Suprapubic skin (tissue), 4 donors: Measurements from ENCODE around the gene KCNJ6. TPM values are rescaled to one million over a fixed set of nuclear protein-coding genes. Genes with fewer than 3 reads are reported as not detected.

Experiments used
- DNase-seq, 2 donors: peaks; one replicate each; pipeline ENCODE4 v3.0.0-alpha.2; 2019; ENCODE audit warnings: low spot score in 2 of 2
- H3K27ac ChIP-seq: fragments of 200-600 bp; sonication (generic); one replicate; pipeline ENCODE4 v1.5.1; 2019
- H3K27me3 ChIP-seq: fragments of 200-600 bp; sonication (generic); one replicate; pipeline ENCODE4 v1.5.1; 2019
- H3K36me3 ChIP-seq: fragments of 200-600 bp; sonication (generic); one replicate; pipeline ENCODE4 v1.5.1; 2019
- H3K4me1 ChIP-seq: fragments of 200-600 bp; sonication (generic); one replicate; pipeline ENCODE4 v1.5.1; 2019
- H3K4me3 ChIP-seq: fragments of 200-600 bp; sonication (generic); one replicate; pipeline ENCODE4 v1.5.1; 2019; ENCODE audit warnings: mild to moderate bottlenecking
- H3K9me3 ChIP-seq: fragments of 200-600 bp; sonication (generic); one replicate; pipeline ENCODE4 v1.5.1; 2019
- EP300 ChIP-seq: sonication (generic); formaldehyde crosslinking; IDR thresholded peaks from one replicate; pipeline ENCODE4 v1.6.1; 2017; ENCODE audit warnings: antibody characterized with exemption
- POLR2A ChIP-seq, 2 donors: fragments of 450-650 bp; IDR thresholded peaks; one replicate each; pipeline ENCODE4 v1.6.1; 2017; ENCODE audit warnings: antibody characterized with exemption in 2 of 2, mild to moderate bottlenecking in 2 of 2, moderate library complexity in 2 of 2
- POLR2AphosphoS5 ChIP-seq, 3 donors: sonication (generic); formaldehyde crosslinking; IDR thresholded peaks; one replicate each; pipeline ENCODE4 v1.6.1; 2017; ENCODE audit warnings: antibody characterized with exemption in 3 of 3
- WGBS: methylation state at CpG from one replicate; pipeline ENCODE4 v1.1.5; 2018; 5-methylcytosine and 5-hydroxymethylcytosine counted together
- total RNA-seq, 4 donors: library from RNA; depleted of rRNA; stranded (reverse); fragments of >200 nt; gene quantifications; one replicate each; pipeline ENCODE4 v1.1.0, GENCODE V29; 2016
- TF ChIP-seq, protein P1 (sequence below), 2 donors: fragments of 200-600 bp in 1 of 2; fragments of 450-650 bp in 1 of 2; sonication (generic) in 1 of 2; IDR thresholded peaks; one replicate each; pipeline ENCODE4 v1.5.1; 2016 to 2019; ENCODE audit warnings: antibody characterized with exemption in 2 of 2, mild to moderate bottlenecking in 1 of 2, moderate library complexity in 1 of 2

KCNJ6 gene
- total RNA-seq, 4 donors from 2014 or later, result not detected

DNA sequence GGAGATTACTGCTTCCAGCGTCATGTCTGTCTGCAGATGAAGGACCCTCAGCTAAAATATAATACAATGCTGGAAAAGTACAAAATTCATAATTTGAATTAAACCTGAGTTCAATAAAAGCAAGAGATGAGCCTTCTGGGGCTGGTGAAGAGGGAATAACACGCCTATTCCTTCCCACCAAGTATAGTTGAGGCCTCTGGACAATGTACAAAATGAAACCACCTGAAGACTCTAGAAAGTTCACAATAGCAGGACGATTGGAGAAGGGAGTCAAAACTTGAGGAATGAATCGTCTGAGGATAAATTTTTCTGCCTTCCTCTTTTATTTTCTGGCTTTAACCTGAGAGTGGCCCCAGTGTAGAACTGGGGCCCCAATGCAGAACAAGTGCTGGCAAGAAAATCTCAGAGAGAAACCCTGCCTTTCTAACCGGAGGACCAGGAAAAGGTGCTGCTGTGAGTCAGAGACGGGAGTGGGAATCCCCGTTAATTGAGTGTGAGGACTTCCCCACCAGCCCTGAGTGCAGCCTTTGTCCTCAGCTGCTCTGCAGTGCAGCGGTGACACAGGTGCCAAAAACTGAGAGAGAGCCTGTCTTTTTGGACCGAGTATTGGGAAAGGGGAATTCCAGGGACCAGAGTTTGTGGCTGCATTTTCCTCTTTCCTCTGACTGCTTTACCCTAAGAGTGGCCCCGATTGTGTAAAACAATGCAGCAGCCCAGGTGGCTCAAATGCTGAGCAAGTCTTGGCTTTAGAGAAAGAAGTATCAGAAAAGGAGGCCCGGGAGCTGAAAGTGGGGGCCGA lies 284.7 kb downstream of the KCNJ6 start:
- no peaks in the 10 kb centered on the region for H3K36me3 ChIP-seq
- peaks cover 5% of the 10 kb centered on the region for H3K4me1 ChIP-seq
- TF ChIP-seq, protein P1, sequence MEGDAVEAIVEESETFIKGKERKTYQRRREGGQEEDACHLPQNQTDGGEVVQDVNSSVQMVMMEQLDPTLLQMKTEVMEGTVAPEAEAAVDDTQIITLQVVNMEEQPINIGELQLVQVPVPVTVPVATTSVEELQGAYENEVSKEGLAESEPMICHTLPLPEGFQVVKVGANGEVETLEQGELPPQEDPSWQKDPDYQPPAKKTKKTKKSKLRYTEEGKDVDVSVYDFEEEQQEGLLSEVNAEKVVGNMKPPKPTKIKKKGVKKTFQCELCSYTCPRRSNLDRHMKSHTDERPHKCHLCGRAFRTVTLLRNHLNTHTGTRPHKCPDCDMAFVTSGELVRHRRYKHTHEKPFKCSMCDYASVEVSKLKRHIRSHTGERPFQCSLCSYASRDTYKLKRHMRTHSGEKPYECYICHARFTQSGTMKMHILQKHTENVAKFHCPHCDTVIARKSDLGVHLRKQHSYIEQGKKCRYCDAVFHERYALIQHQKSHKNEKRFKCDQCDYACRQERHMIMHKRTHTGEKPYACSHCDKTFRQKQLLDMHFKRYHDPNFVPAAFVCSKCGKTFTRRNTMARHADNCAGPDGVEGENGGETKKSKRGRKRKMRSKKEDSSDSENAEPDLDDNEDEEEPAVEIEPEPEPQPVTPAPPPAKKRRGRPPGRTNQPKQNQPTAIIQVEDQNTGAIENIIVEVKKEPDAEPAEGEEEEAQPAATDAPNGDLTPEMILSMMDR (IDR thresholded peaks at IDR 0.05), result no peak
- no peak for TF ChIP-seq EP300
- no peak for TF ChIP-seq POLR2AphosphoS5 (IDR thresholded peaks at IDR 0.05)
- TF ChIP-seq POLR2A (IDR thresholded peaks at IDR 0.05), result no peak
- no peak overlapping the region for H3K4me3 ChIP-seq
- whole genome bisulfite sequencing, result 31% methylated on average over 12 of the region's 12 CpGs
- no peaks in the 10 kb centered on the region for H3K9me3 ChIP-seq
- H3K27ac ChIP-seq, result no peak overlapping the region
- no peaks in the 10 kb centered on the region for H3K27me3 ChIP-seq
- DNase-seq, result no peak

DNA sequence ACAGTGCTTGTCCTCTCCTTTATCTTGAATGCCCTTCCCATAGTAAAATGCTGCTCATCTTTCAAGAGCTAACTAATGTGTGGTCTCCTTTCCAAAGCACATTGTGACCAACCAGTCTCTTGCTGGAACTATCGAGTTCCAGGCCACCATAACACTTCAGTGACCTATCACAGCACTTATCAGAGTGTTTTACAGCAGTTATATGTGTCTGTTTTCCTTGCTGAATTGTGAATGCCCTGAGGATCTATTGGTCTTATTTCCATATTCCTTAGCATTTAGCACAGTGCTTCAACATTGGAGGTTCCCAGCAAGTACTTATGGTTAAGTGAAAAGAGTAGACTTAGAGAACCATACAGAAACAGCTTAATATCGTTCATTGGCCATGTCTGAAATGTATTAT lies 285.4 kb downstream of the KCNJ6 start:
- H3K4me1 ChIP-seq, result peaks cover 5% of the 10 kb centered on the region
- H3K27ac ChIP-seq, result no peak overlapping the region
- 76% methylated on average over 2 of the region's 2 CpGs for WGBS
- no peaks in the 10 kb centered on the region for H3K27me3 ChIP-seq
- no peak overlapping the region for H3K4me3 ChIP-seq
- H3K9me3 ChIP-seq, result no peaks in the 10 kb centered on the region
- no peak for TF ChIP-seq POLR2AphosphoS5 (IDR thresholded peaks at IDR 0.05)
- no peak for TF ChIP-seq EP300
- TF ChIP-seq POLR2A (IDR thresholded peaks at IDR 0.05), result no peak
- TF ChIP-seq, protein P1 (IDR thresholded peaks at IDR 0.05), result no peak
- no peak for DNase-seq
- no peaks in the 10 kb centered on the region for H3K36me3 ChIP-seq

DNA sequence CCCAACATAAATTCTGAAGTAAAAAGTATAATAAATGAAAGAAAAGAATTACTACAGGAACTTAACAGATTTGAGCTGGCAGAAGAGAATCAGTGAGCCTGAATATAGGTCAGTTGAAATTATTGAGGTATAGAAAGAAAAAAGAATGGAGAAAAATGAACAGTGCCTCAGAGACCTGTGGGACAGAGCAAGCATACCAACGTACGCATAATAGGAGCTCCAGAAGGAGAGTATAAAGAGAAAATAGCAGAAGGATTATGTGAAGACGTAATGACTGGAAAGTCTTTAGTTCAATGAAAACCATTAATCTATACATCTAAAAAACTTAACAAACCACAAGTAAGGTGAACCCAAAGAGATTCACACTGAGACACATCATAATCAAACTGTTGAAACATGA lies 287.9 kb downstream of the KCNJ6 start:
- Histone ChIP-seq H3K27ac (no peak overlapping the region), H3K9me3 (no peaks in the 10 kb centered on the region), H3K27me3 (no peaks in the 10 kb centered on the region), H3K4me1 (peaks cover 5% of the 10 kb centered on the region), H3K36me3 (no peaks in the 10 kb centered on the region), H3K4me3 (no peak overlapping the region)
- no peak for DNase-seq
- WGBS, result 89% methylated on average over 3 of the region's 3 CpGs
- TF ChIP-seq POLR2AphosphoS5 (IDR thresholded peaks at IDR 0.05), result no peak
- TF ChIP-seq, protein P1 (IDR thresholded peaks at IDR 0.05), result no peak
- no peak for TF ChIP-seq POLR2A (IDR thresholded peaks at IDR 0.05)
- TF ChIP-seq EP300, result no peak

DNA sequence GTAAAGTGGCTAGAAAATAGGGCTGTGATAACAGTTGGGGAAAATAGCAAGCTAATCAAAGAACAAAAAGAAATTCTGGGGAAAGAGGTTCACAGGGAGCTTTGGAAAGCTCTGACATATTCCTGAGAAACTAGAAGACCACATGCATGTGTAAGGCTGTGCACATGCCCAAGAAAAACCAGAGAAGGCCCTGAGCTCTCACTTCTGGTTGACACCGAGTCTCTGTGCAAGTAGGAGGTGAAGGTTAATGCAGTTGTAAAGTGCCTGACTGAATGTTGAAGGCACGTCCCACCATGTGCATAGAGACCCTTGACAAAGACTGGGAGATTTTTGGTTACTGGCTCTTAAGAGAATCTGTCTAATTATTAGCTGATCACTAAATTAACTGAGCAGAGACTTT lies 288.7 kb downstream of the KCNJ6 start:
- Histone ChIP-seq H3K9me3 (no peaks in the 10 kb centered on the region), H3K27me3 (no peaks in the 10 kb centered on the region), H3K4me1 (peaks cover 5% of the 10 kb centered on the region), H3K36me3 (no peaks in the 10 kb centered on the region), H3K4me3 (no peak overlapping the region), H3K27ac (no peak overlapping the region)
- TF ChIP-seq POLR2AphosphoS5 (IDR thresholded peaks at IDR 0.05) (no peak), POLR2A (IDR thresholded peaks at IDR 0.05) (no peak), EP300 (no peak)
- TF ChIP-seq, protein P1 (IDR thresholded peaks at IDR 0.05), result no peak
- WGBS, result 87% methylated on average over 2 of the region's 2 CpGs
- DNase-seq, result no peak

DNA sequence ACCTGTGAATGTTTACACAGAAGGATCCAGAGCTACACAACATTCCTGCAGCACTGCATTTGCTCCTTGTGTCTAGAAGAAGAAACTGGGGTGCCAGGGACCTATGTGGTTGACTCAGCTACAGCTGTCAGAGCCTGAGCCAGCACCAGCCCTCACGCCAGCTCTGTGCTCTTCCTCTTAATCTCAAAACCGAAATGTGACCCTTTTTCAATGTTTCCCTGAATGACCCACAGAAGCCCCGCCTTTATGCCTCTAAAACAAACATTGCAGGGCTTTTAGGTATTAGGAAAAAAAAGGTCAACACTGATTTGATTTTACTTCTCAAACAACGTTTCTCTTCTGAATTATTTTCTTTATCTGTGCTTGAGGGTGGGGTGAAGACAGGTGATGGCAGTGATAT lies 289.2 kb downstream of the KCNJ6 start:
- Histone ChIP-seq H3K4me1 (peaks cover 5% of the 10 kb centered on the region), H3K27me3 (no peaks in the 10 kb centered on the region), H3K27ac (no peak overlapping the region), H3K36me3 (no peaks in the 10 kb centered on the region), H3K4me3 (no peak overlapping the region), H3K9me3 (no peaks in the 10 kb centered on the region)
- no peak for DNase-seq
- WGBS, result 62% methylated on average over 4 of the region's 4 CpGs
- TF ChIP-seq POLR2A (IDR thresholded peaks at IDR 0.05), result no peak
- TF ChIP-seq POLR2AphosphoS5 (IDR thresholded peaks at IDR 0.05), result no peak
- TF ChIP-seq, protein P1 (IDR thresholded peaks at IDR 0.05), result no peak
- TF ChIP-seq EP300, result no peak
